Right atrium auricular region (tissue), 2 donors: Measurements from ENCODE around the gene ST7. TPM values are rescaled to one million over a fixed set of nuclear protein-coding genes. Genes with fewer than 3 reads are reported as not detected.

Source experiments
- DNase-seq: peaks from one replicate; pipeline ENCODE4 v3.0.0-alpha.2; 2019; ENCODE audit warnings: low spot score
- H3K27ac ChIP-seq, 2 donors: fragments of 200-600 bp; sonication (generic); 1 replicate in 1 of 2; 2 replicates in 1 of 2; pipeline ENCODE4 v1.5.1; 2016 to 2019
- H3K27me3 ChIP-seq, 2 donors: fragments of 200-600 bp; sonication (generic); one replicate each; pipeline versions ENCODE4 v1.5.1 to v1.6.0; 2017 to 2019
- H3K36me3 ChIP-seq: fragments of 200-600 bp; sonication (generic); one replicate; pipeline ENCODE4 v1.5.1; 2016
- H3K4me1 ChIP-seq, 2 donors: fragments of 200-600 bp; sonication (generic); one replicate each; pipeline versions ENCODE4 v1.5.1 to v1.6.0; 2017 to 2019
- H3K4me3 ChIP-seq, 2 donors: fragments of 200-600 bp; sonication (generic); 1 replicate in 1 of 2; 2 replicates in 1 of 2; pipeline ENCODE4 v1.5.1; 2017 to 2019; ENCODE audit warnings: mild to moderate bottlenecking in 1 of 2, moderate library complexity in 1 of 2
- H3K9me3 ChIP-seq, 2 donors: fragments of 200-600 bp; sonication (generic); one replicate each; pipeline ENCODE4 v1.5.1; 2019
- CTCF ChIP-seq, 2 donors: fragments of 200-600 bp; sonication (generic); IDR thresholded peaks; one replicate each; pipeline ENCODE4 v1.5.1; 2019; ENCODE audit warnings: antibody characterized with exemption in 2 of 2
- total RNA-seq, 2 donors: library from RNA; depleted of rRNA; stranded (reverse); fragments of >200 nt; gene quantifications; one replicate each; pipeline ENCODE4 v1.1.0, GENCODE V29; 2016

The ST7 gene
- total RNA-seq, 2 donors from 2014 or later, result 45.4 to 48.1 TPM

DNA sequence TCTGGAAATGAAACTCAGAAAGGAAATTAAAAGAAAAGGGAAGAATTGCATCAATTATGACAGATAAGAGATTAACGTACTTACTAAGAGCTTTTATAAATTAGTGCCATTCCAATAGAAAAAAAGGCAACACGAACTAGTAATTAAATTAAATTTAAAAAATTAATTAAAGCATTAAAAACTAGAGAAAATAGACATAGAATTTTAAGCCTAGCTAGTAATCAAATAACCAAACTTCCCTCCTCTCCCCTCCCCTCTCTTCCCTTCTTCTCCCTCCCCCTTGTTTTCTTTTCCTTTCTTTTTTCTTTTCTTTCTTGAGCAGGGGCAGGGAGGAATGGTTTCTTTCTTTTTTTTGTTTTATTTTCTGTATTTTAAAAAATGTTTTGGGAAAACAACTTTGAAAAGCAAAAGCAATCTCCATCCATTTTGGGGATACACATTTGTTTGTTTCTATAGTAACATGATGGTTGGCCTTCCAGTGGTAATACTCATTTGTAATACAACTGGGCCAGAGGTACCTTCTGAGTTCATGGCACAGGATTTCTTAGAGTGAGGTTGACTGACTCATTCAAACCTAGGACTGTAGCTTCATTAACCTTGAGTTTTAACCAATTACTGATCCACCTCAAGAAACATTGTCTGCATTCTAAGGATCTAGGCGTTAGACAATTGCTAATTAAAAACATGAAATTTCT, 132.6 kb downstream of the ST7 start:
- DNase-seq, result no peak
- H3K27me3 ChIP-seq, result no peaks in the 10 kb centered on the region
- no peak overlapping the region for H3K4me3 ChIP-seq
- H3K27ac ChIP-seq, result no peak overlapping the region
- no peaks in the 10 kb centered on the region for H3K9me3 ChIP-seq
- H3K36me3 ChIP-seq, result no peaks in the 10 kb centered on the region
- no peak for TF ChIP-seq CTCF (IDR thresholded peaks at IDR 0.05)
- peaks cover 0 to 13% of the 10 kb centered on the region in 2 donors for H3K4me1 ChIP-seq

- peaks cover 0 to 20% of the 10 kb centered on the region in 2 donors for H3K4me1 ChIP-seq
- no peak overlapping the region for H3K4me3 ChIP-seq
- H3K36me3 ChIP-seq, result no peaks in the 10 kb centered on the region
- no peak for DNase-seq
- TF ChIP-seq CTCF (IDR thresholded peaks at IDR 0.05), result no peak
- no peaks in the 10 kb centered on the region for H3K27me3 ChIP-seq
- H3K27ac ChIP-seq, result no peak overlapping the region
- no peaks in the 10 kb centered on the region for H3K9me3 ChIP-seq
Measured at GRCh38 chr7:117086788-117087187, 133.5 kb downstream of the ST7 start.

- Histone ChIP-seq H3K27me3 (no peaks in the 10 kb centered on the region), H3K4me3 (no peak overlapping the region), H3K4me1 (peaks cover 0 to 20% of the 10 kb centered on the region in 2 donors), H3K27ac (no peak overlapping the region), H3K9me3 (no peaks in the 10 kb centered on the region), H3K36me3 (no peaks in the 10 kb centered on the region)
- TF ChIP-seq CTCF (IDR thresholded peaks at IDR 0.05), result no peak
- DNase-seq, result no peak
Measured at GRCh38 chr7:117087639-117088396, 134.5 kb downstream of the ST7 start.

DNA sequence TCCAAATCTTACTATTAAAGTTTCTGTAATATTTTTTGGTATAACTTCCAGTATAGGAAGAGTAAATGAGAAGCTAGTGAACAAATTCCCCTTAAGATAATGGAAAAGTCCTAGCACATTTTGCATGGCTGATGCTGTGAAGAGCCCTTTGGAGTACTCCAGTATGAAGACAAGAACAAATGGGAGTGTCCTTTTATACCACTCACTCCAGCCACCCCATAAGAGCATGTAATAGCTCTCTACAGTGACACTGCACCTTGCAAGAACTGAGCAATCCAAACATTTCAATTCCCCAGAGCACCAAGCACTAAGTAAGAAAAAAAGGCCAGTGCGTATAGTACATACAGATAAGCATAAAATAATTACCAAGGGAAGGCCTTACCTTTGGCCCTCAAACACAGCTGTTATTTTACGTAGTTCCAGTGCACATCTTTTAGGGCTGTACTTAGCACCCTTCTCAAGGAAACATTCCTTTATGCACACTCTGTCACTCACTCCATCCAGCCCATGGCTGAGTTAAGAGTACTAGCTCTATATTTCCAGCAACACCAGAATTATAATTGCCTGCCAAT, 135.4 kb downstream of the ST7 start:
- no peaks in the 10 kb centered on the region for H3K27me3 ChIP-seq
- H3K9me3 ChIP-seq, result no peaks in the 10 kb centered on the region
- peaks cover 0 to 20% of the 10 kb centered on the region in 2 donors for H3K4me1 ChIP-seq
- H3K27ac ChIP-seq, result no peak overlapping the region
- TF ChIP-seq CTCF (IDR thresholded peaks at IDR 0.05), result no peak
- no peak for DNase-seq
- H3K36me3 ChIP-seq, result no peaks in the 10 kb centered on the region
- no peak overlapping the region for H3K4me3 ChIP-seq

DNA sequence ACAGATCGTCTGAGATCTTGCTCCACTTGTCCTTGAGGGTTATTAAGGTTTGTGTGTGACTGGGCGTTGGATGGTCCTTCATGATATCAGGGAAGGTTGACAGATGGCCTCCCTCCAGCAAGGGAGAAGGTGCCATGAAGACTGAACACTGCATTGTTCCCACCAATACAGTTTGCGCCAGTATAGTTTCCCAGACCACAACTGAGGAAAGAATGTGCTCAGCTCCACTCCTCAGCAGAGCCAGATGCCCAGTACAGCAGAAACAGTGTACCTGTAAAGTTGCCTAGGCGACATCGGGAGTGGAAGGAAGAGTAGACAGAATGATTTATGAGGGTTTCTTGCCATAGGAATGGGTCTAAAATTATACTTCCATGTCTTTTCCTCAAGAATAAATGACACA, 137.5 kb downstream of the ST7 start:
- no peak overlapping the region for H3K4me3 ChIP-seq
- peaks cover 0 to 20% of the 10 kb centered on the region in 2 donors for H3K4me1 ChIP-seq

More for the DNA sequence above, 137.5 kb downstream of the ST7 start:
- no peaks in the 10 kb centered on the region for H3K27me3 ChIP-seq
- no peaks in the 10 kb centered on the region for H3K9me3 ChIP-seq
- no peak overlapping the region for H3K27ac ChIP-seq
- DNase-seq, result no peak
- H3K36me3 ChIP-seq, result no peaks in the 10 kb centered on the region
- no peak for TF ChIP-seq CTCF (IDR thresholded peaks at IDR 0.05)
